Inflammatory macrophage treated with lipopolysaccharide for 4 hours (primary cell): ENCODE results near the gene EPHB1.

ENCODE experiments used
- DNase-seq: peaks from one replicate; pipeline ENCODE4 v3.0.0-alpha.2; 2020

Gene EPHB1

GRCh38 chr3:135292162-135292561 lies 497.1 kb downstream of the EPHB1 start:
- DNase-seq: no peak

GRCh38 chr3:135301670-135302069 lies 506.6 kb downstream of the EPHB1 start:
- no peak for DNase-seq

- DNase-seq: no peak
Observed at GRCh38 chr3:135304378-135304777, 509.3 kb downstream of the EPHB1 start.
